IPS-11a (cell line): ENCODE data around the gene NRAP.

Source experiments
- H3K4me3 ChIP-seq: one replicate; pipeline ENCODE4 v1.5.1; 2013; ENCODE audit warnings: low read depth, low read length, control low read depth

The NRAP gene

GRCh38 chr10:113566888-113567287, 97.0 kb downstream of the NRAP start:
- H3K4me3 ChIP-seq: no peak overlapping the region

- H3K4me3 ChIP-seq: no peak overlapping the region
Observed at GRCh38 chr10:113565364-113565763, 98.5 kb downstream of the NRAP start.

- H3K4me3 ChIP-seq: no peak overlapping the region
Observed at GRCh38 chr10:113563306-113564088, 100.3 kb downstream of the NRAP start.

- no peak overlapping the region for H3K4me3 ChIP-seq
Observed at GRCh38 chr10:113562704-113563103, 101.1 kb downstream of the NRAP start.

GRCh38 chr10:113562069-113562468, 101.8 kb downstream of the NRAP start:
- no peak overlapping the region for H3K4me3 ChIP-seq

- no peak overlapping the region for H3K4me3 ChIP-seq
Observed at GRCh38 chr10:113561214-113561613, 102.6 kb downstream of the NRAP start.

GRCh38 chr10:113560071-113560470, 103.8 kb downstream of the NRAP start:
- no peak overlapping the region for H3K4me3 ChIP-seq

- no peak overlapping the region for H3K4me3 ChIP-seq
Observed at GRCh38 chr10:113557903-113558321, 105.9 kb downstream of the NRAP start.

- no peak overlapping the region for H3K4me3 ChIP-seq
Observed at GRCh38 chr10:113557424-113557862, 106.4 kb downstream of the NRAP start.

GRCh38 chr10:113555751-113556150, 108.1 kb downstream of the NRAP start:
- H3K4me3 ChIP-seq: no peak overlapping the region

- no peak overlapping the region for H3K4me3 ChIP-seq
Observed at GRCh38 chr10:113555245-113555644, 108.6 kb downstream of the NRAP start.

GRCh38 chr10:113554214-113554613, 109.6 kb downstream of the NRAP start:
- H3K4me3 ChIP-seq: no peak overlapping the region

GRCh38 chr10:113553149-113553548, 110.7 kb downstream of the NRAP start:
- no peak overlapping the region for H3K4me3 ChIP-seq

GRCh38 chr10:113552701-113553100, 111.1 kb downstream of the NRAP start, which contains the start of gene HABP2:
TSS of gene HABP2 (plus strand) at chr10:113553053. CDS start at chr10:113553122, 69 bp downstream.
- no peak within 1 kb of the TSS for H3K4me3 ChIP-seq

GRCh38 chr10:113552014-113552413, 111.8 kb downstream of the NRAP start:
- no peak overlapping the region for H3K4me3 ChIP-seq

GRCh38 chr10:113550365-113550764, 113.5 kb downstream of the NRAP start:
- no peak overlapping the region for H3K4me3 ChIP-seq

- H3K4me3 ChIP-seq: no peak overlapping the region
Observed at GRCh38 chr10:113549856-113550255, 114.0 kb downstream of the NRAP start.

GRCh38 chr10:113547426-113547825, 116.4 kb downstream of the NRAP start:
- H3K4me3 ChIP-seq: no peak overlapping the region

- no peak overlapping the region for H3K4me3 ChIP-seq
Observed at GRCh38 chr10:113544392-113544791, 119.4 kb downstream of the NRAP start.

- no peak overlapping the region for H3K4me3 ChIP-seq
Observed at GRCh38 chr10:113543107-113543955, 120.5 kb downstream of the NRAP start.

- H3K4me3 ChIP-seq: no peak overlapping the region
Observed at GRCh38 chr10:113541549-113541927, 122.3 kb downstream of the NRAP start.
